K562 (cell line): ENCODE measurements around the gene ACOT9. TPM values are rescaled to one million over a fixed set of nuclear protein-coding genes. Genes with fewer than 3 reads are reported as not detected.

Experiments used
- ATAC-seq: fragments of 200-7000 bp; cut with Tn5 transposase; 3 replicates; pipeline ENCODE4 v1.9.1; 2020; ENCODE audit warnings: moderate library complexity
- BruUV-seq: library from RNA; stranded (reverse); fragments of 400-500 nt; replicated peaks from 2 replicates; lab custom pipeline; 2021; lab: Mats Ljungman, UMichigan
- CTCF ChIA-PET: fragments of 300-600 bp; formaldehyde crosslinking; extraction: SDS; loops from one replicate; lab custom pipeline; 2021; ENCODE audit warnings: low intra/inter-chr PET ratio; lab: Yijun Ruan, JAX
- POLR2A ChIA-PET: fragments of 300-600, 350-650 bp; sonication (Branson Sonifier 250); formaldehyde crosslinking; extraction: SDS; loops from one replicate; lab custom pipeline; 2021; ENCODE audit warnings: antibody characterized with exemption, inconsistent platforms; lab: Yijun Ruan, JAX
- DNase-seq, 4 experiments: peaks; one replicate each; pipeline versions ENCODE4 v3.0.0 to v3.0.0-alpha.2; 2011 to 2018; ENCODE audit warnings: low spot score in 3 of 4, mixed read lengths in 3 of 4; ENCODE audit errors: extremely low read depth in 1 of 4
- FAIRE-seq: peaks from 2 replicates; lab custom pipeline; 2011; peaks lifted over from hg19 to GRCh38; lab: Jason Lieb, UNC
- H2AFZ ChIP-seq: 2 replicates; pipeline ENCODE4 v1.6.0; 2011; ENCODE audit warnings: low read depth, low read length, control low read depth, inconsistent platforms
- H3K27ac ChIP-seq: fragments of 200-600 bp; 3 replicates; pipeline ENCODE4 v1.8.0; 2011; ENCODE audit warnings: low read depth, mild to moderate bottlenecking, control low read depth, inconsistent platforms, low read length, moderate library complexity, mixed read lengths; ENCODE audit errors: extremely low read depth
- H3K27me3 ChIP-seq, 2 experiments: fragments of 300-600 bp in 1 of 2; 2 replicates in 1 of 2; 3 replicates in 1 of 2; pipeline versions ENCODE4 v1.6.0 to v1.8.0; 2011; ENCODE audit warnings: inconsistent platforms in 2 of 2, low read length in 2 of 2, mild to moderate bottlenecking in 1 of 2, mixed read lengths in 1 of 2, moderate library complexity in 1 of 2; ENCODE audit not compliant: control insufficient read depth in 2 of 2, insufficient read depth in 2 of 2
- H3K36me3 ChIP-seq: fragments of 300-600 bp; 3 replicates; pipeline ENCODE4 v1.8.0; 2011; ENCODE audit warnings: mild to moderate bottlenecking, low read length, inconsistent platforms; ENCODE audit not compliant: control insufficient read depth, insufficient read depth
- H3K4me1 ChIP-seq, 2 experiments: fragments of 200-600 bp in 1 of 2; replicated peaks in 1 of 2; 2 replicates in 1 of 2; 3 replicates in 1 of 2; pipeline versions ENCODE4 v1.5.1 to v1.8.0; 2011; ENCODE audit warnings: inconsistent platforms in 2 of 2, low read length in 2 of 2, mild to moderate bottlenecking in 1 of 2, mixed read lengths in 1 of 2, moderate library complexity in 1 of 2; ENCODE audit not compliant: control insufficient read depth in 2 of 2, insufficient read depth in 2 of 2
- H3K4me2 ChIP-seq: 2 replicates; pipeline ENCODE4 v1.6.1; 2011; ENCODE audit warnings: low read length, control low read depth, inconsistent platforms, mixed read lengths; ENCODE audit not compliant: insufficient read depth
- H3K4me3 ChIP-seq: fragments of 200-600 bp; sonication (generic), shearing (Covaris generic); 2 replicates; pipeline ENCODE4 v1.5.1; 2016; ENCODE audit warnings: control low read depth, inconsistent platforms
- H3K79me2 ChIP-seq: fragments of 200-600 bp; 3 replicates; pipeline ENCODE4 v1.8.0; 2011; ENCODE audit warnings: low read length, inconsistent platforms; ENCODE audit not compliant: control insufficient read depth, insufficient read depth
- H3K9ac ChIP-seq, 2 experiments: 2 replicates each; pipeline versions ENCODE4 v1.6.0 to v1.6.1; 2011; ENCODE audit warnings: low read depth in 2 of 2, low read length in 2 of 2, control low read depth in 1 of 2, inconsistent platforms in 1 of 2, mild to moderate bottlenecking in 1 of 2, mixed read lengths in 1 of 2; ENCODE audit not compliant: insufficient read depth in 1 of 2
- H3K9me1 ChIP-seq: one replicate; pipeline ENCODE4 v1.6.0; 2011; ENCODE audit warnings: inconsistent platforms, mild to moderate bottlenecking, low read length, moderate library complexity; ENCODE audit not compliant: control insufficient read depth, insufficient read depth
- H3K9me3 ChIP-seq: replicated peaks from 2 replicates; pipeline ENCODE4 v1.5.1; 2011; ENCODE audit warnings: low read depth, low read length, inconsistent platforms; ENCODE audit not compliant: control insufficient read depth, insufficient read depth
- H4K20me1 ChIP-seq: replicated peaks from 2 replicates; pipeline ENCODE4 v1.6.1; 2011; ENCODE audit warnings: low read length, inconsistent platforms, mixed read lengths; ENCODE audit not compliant: control insufficient read depth, insufficient read depth
- CBX3 ChIP-seq, 2 experiments: IDR thresholded peaks; 1 replicate in 1 of 2; 2 replicates in 1 of 2; pipeline ENCODE4 v1.6.1; 2012; ENCODE audit warnings: inconsistent platforms in 2 of 2, low read length in 2 of 2, borderline replicate concordance in 1 of 2, control low read depth in 1 of 2
- ETV6 ChIP-seq, 3 experiments: fragments of 150-350 bp in 1 of 3; sonication (generic) in 1 of 3; formaldehyde crosslinking in 1 of 3; IDR thresholded peaks; 2 replicates each; pipeline versions ENCODE4 v1.6.1 to v1.8.0; 2014 to 2022; ENCODE audit warnings: borderline replicate concordance in 2 of 3, low read depth in 2 of 3, antibody characterized with exemption in 1 of 3, low read length in 1 of 3, mild to moderate bottlenecking in 1 of 3, missing genetic modification reagents in 1 of 3
- GMEB1 ChIP-seq: fragments of 250-450 bp; sonication (Bioruptor Pico); IDR thresholded peaks from 2 replicates; pipeline ENCODE4 v1.4.0; 2020; ENCODE audit warnings: mild to moderate bottlenecking
- POLR2G ChIP-seq: fragments of 200-400 bp; formaldehyde crosslinking; IDR thresholded peaks from 2 replicates; pipeline ENCODE4 v1.6.1; 2017; ENCODE audit warnings: low read depth, mild to moderate bottlenecking, antibody characterized with exemption, low read length, moderate library complexity
- YBX1 ChIP-seq: fragments of 450-650 bp; IDR thresholded peaks from 2 replicates; pipeline ENCODE4 v1.7.1; 2016; ENCODE audit warnings: mild to moderate bottlenecking
- ZFP36 ChIP-seq: fragments of 150-350 bp; IDR thresholded peaks from 2 replicates; pipeline ENCODE4 v1.6.1; 2018; ENCODE audit warnings: low read length, low read depth; ENCODE audit not compliant: partially characterized antibody
- WGBS: fragments of 100-300 bp; shearing (Covaris generic); methylation state at CpG from one replicate; pipeline ENCODE4 v1.1.6; 2016; ENCODE audit warnings: low coverage, mixed read lengths; ENCODE audit not compliant: insufficient coverage; ENCODE audit errors: missing lambda C conversion rate; 5-methylcytosine and 5-hydroxymethylcytosine counted together
- in situ Hi-C: fragments of 300-500 bp; cut with MboI; formaldehyde crosslinking; loops from 4 replicates; pipeline ENCODE4 v1.15.0; 2018; ENCODE audit warnings: inconsistent platforms, mixed read lengths
- intact Hi-C: fragments of 100-400 bp; cut with micrococcal nuclease; formaldehyde crosslinking; loops from 2 replicates; pipeline ENCODE4 v1.14.2; 2022
- polyA plus RNA-seq, 8 experiments: library from polyadenylated mRNA; depleted of rRNA in 4 of 8; stranded (reverse) in 5 of 8; unstranded in 3 of 8; fragments of >200 nt; fragmentation: Nextera tagmentation in 2 of 8; fragmentation: Illumina TruSeq in 1 of 8; extraction: Ambion mirVana in 2 of 8; extraction: Trizol in 1 of 8; gene quantifications; 2 replicates each; pipeline versions ENCODE4 v1.2.1 to v1.2.3, GENCODE V29; 2011 to 2014; ENCODE audit warnings: inconsistent platforms in 1 of 8, missing spikeins in 1 of 8
- total RNA-seq, 7 experiments: library from RNA; depleted of rRNA in 6 of 7; stranded (reverse); fragments of >200 nt in 6 of 7; fragmentation: Illumina TruSeq in 2 of 7; extraction: Trizol in 2 of 7; gene quantifications; 2 replicates each; pipeline versions ENCODE4 v1.2.1 to v1.2.3, GENCODE V29; 2011 to 2021; ENCODE audit warnings: low replicate concordance in 1 of 7

ACOT9 gene
- total and polyA plus RNA-seq, 9 of the 15 experiments (the other 6 are each of a cell fraction or from before 2014, with no cell fraction given) = 31.2 to 80.9 (median 45.3) TPM

- 58% methylated on average over 16 of the region's 28 CpGs for WGBS
- Histone ChIP-seq H3K36me3 (no peaks in the 10 kb centered on the region), H3K27me3 (no peaks in the 10 kb centered on the region), H3K27ac (no peak overlapping the region), H3K79me2 (no peaks in the 10 kb centered on the region), H3K9me1 (no peaks in the 10 kb centered on the region), H2AFZ (no peak overlapping the region), H3K4me1 (peaks cover 0 to 8% of the 10 kb centered on the region in 2 experiments; a peak in 2 of 5 replicates), H3K9me3 (no peaks in the 10 kb centered on the region), H3K9ac (no peak overlapping the region), H3K4me2 (no peak overlapping the region), H3K4me3 (no peak overlapping the region), H4K20me1 (no peaks in the 10 kb centered on the region)
- intact Hi-C loops (no loop called here), in situ Hi-C loops (no loop called here)
- BruUV-seq = no TSS peak
- no peak for ATAC-seq
- DNase-seq = no peak
- POLR2A ChIA-PET = no interaction called here
- CTCF ChIA-PET = no interaction called here
- no peak for FAIRE-seq
- TF ChIP-seq GMEB1 (CRISPR knock-in tag) (no peak), CBX3 (IDR thresholded peaks at IDR 0.05; ENCODE audit: borderline replicate concordance in 1 of 2, low read length in 2 of 2) (0 out of 3 replicates have a peak, but pooled peaks of 1 of the 2 experiments have one; percentile 24), POLR2G (0 out of 2 replicates have a peak, but pooled peaks have one; percentile 22), ZFP36 (no peak), ETV6 (IDR thresholded peaks at IDR 0.05; ENCODE audit: borderline replicate concordance in 1 of 2, low read depth in 2 of 2, low read length in 1 of 2) (no peak), ETV6 (CRISPR knock-in tag; IDR thresholded peaks at IDR 0.05; ENCODE audit: borderline replicate concordance) (no peak), YBX1 (no peak)
Observed at GRCh38 chrX:23766650-23767551, 23.8 kb upstream of the ACOT9 start.
